Measurements from ENCODE around the gene DGKI. TPM values are rescaled to one million over a fixed set of nuclear protein-coding genes. Genes with fewer than 3 reads are reported as not detected.
"Not testable (repeated sequence)": the region's sequence is repeated elsewhere in the genome, so short reads cannot be mapped to it uniquely, and the experiment has no call there.

DGKI gene
- total RNA-seq, 1 donor from 2014 or later: 0.69 TPM

- H3K27ac Mint-ChIP-seq (ENCODE audit: unreplicated experiment): no peak overlapping the region
- peaks cover 10% of the 10 kb centered on the region for H3K36me3 Mint-ChIP-seq (ENCODE audit: low read depth, unreplicated experiment)
- H3K4me3 Mint-ChIP-seq (ENCODE audit: unreplicated experiment): no peak overlapping the region
- H3K27me3 Mint-ChIP-seq (ENCODE audit: unreplicated experiment): no peaks in the 10 kb centered on the region
- H3K9me3 Mint-ChIP-seq (ENCODE audit: unreplicated experiment): peaks cover 19% of the 10 kb centered on the region
- no peaks in the 10 kb centered on the region for H3K4me1 Mint-ChIP-seq (ENCODE audit: unreplicated experiment)
- no peak for DNase-seq (ENCODE audit: low spot score)
- no peak for TF ChIP-seq CTCF (IDR thresholded peaks at IDR 0.05; ENCODE audit: unreplicated experiment)
Observed at GRCh38 chr7:137832382-137832781, 14.4 kb downstream of the DGKI start.

- not testable (repeated sequence) for DNase-seq (ENCODE audit: low spot score); H3K27ac Mint-ChIP-seq (ENCODE audit: unreplicated experiment); H3K36me3 Mint-ChIP-seq (ENCODE audit: low read depth, unreplicated experiment); H3K4me3 Mint-ChIP-seq (ENCODE audit: unreplicated experiment); H3K4me1 Mint-ChIP-seq (ENCODE audit: unreplicated experiment); H3K27me3 Mint-ChIP-seq (ENCODE audit: unreplicated experiment)
- peaks cover 19% of the 10 kb centered on the region for H3K9me3 Mint-ChIP-seq (ENCODE audit: unreplicated experiment)
Observed at GRCh38 chr7:137831555-137831954, 15.2 kb downstream of the DGKI start.

- peaks cover 10% of the 10 kb centered on the region for H3K36me3 Mint-ChIP-seq (ENCODE audit: low read depth, unreplicated experiment)
- no peak for TF ChIP-seq CTCF (IDR thresholded peaks at IDR 0.05; ENCODE audit: unreplicated experiment)
- H3K27ac Mint-ChIP-seq (ENCODE audit: unreplicated experiment): no peak overlapping the region
- DNase-seq (ENCODE audit: low spot score): no peak
- peaks cover 19% of the 10 kb centered on the region for H3K9me3 Mint-ChIP-seq (ENCODE audit: unreplicated experiment)
- H3K4me1 Mint-ChIP-seq (ENCODE audit: unreplicated experiment): no peaks in the 10 kb centered on the region
- no peak overlapping the region for H3K4me3 Mint-ChIP-seq (ENCODE audit: unreplicated experiment)
- no peaks in the 10 kb centered on the region for H3K27me3 Mint-ChIP-seq (ENCODE audit: unreplicated experiment)
Observed at GRCh38 chr7:137829337-137829992, 17.3 kb downstream of the DGKI start.

GRCh38 chr7:137828456-137828855 lies 18.3 kb downstream of the DGKI start:
- H3K9me3 Mint-ChIP-seq (ENCODE audit: unreplicated experiment): peaks cover 18% of the 10 kb centered on the region
- no peak for DNase-seq (ENCODE audit: low spot score)
- no peak overlapping the region for H3K27ac Mint-ChIP-seq (ENCODE audit: unreplicated experiment)
- no peaks in the 10 kb centered on the region for H3K4me1 Mint-ChIP-seq (ENCODE audit: unreplicated experiment)
- no peak overlapping the region for H3K4me3 Mint-ChIP-seq (ENCODE audit: unreplicated experiment)
- peaks cover 10% of the 10 kb centered on the region for H3K36me3 Mint-ChIP-seq (ENCODE audit: low read depth, unreplicated experiment)
- H3K27me3 Mint-ChIP-seq (ENCODE audit: unreplicated experiment): no peaks in the 10 kb centered on the region
- no peak for TF ChIP-seq CTCF (IDR thresholded peaks at IDR 0.05; ENCODE audit: unreplicated experiment)

- Mint-ChIP-seq H3K27ac (ENCODE audit: unreplicated experiment) (no peak overlapping the region), H3K9me3 (ENCODE audit: unreplicated experiment) (peaks cover 2% of the 10 kb centered on the region), H3K27me3 (ENCODE audit: unreplicated experiment) (no peaks in the 10 kb centered on the region), H3K4me3 (ENCODE audit: unreplicated experiment) (no peak overlapping the region), H3K36me3 (ENCODE audit: low read depth, unreplicated experiment) (peaks cover 2% of the 10 kb centered on the region), H3K4me1 (ENCODE audit: unreplicated experiment) (no peaks in the 10 kb centered on the region)
- no peak for TF ChIP-seq CTCF (IDR thresholded peaks at IDR 0.05; ENCODE audit: unreplicated experiment)
- no peak for DNase-seq (ENCODE audit: low spot score)
Observed at GRCh38 chr7:137825489-137825888, 21.3 kb downstream of the DGKI start.

Measured in endothelial cell (in vitro differentiated cells).